GM21447 (cell line): ENCODE data around the gene CNDP1.
A peak's percentile ranks its signal among the peaks of the same experiment; 100 is the strongest.
"Not testable (repeated sequence)": the region's sequence is repeated elsewhere in the genome, so short reads cannot be mapped to it uniquely, and the experiment has no call there.

Experiments
- ATAC-seq: cut with Tn5 transposase; IDR thresholded peaks from one replicate; pipeline ENCODE4 v1.9.1; 2021; ENCODE audit not compliant: unreplicated experiment

Gene CNDP1

GRCh38 chr18:74519320-74520095, 14.8 kb upstream of the CNDP1 start:
- ATAC-seq, result no peak

GRCh38 chr18:74520096-74520833, 14.0 kb upstream of the CNDP1 start:
- ATAC-seq, result no peak

GRCh38 chr18:74521068-74521725, 13.1 kb upstream of the CNDP1 start:
- no peak for ATAC-seq

GRCh38 chr18:74522635-74523548, 11.4 kb upstream of the CNDP1 start:
- no peak for ATAC-seq

- no peak for ATAC-seq
Observed at GRCh38 chr18:74524097-74524496, 10.2 kb upstream of the CNDP1 start.

GRCh38 chr18:74524915-74525314, 9.4 kb upstream of the CNDP1 start:
- not testable (repeated sequence) for ATAC-seq

GRCh38 chr18:74525741-74526140, 8.6 kb upstream of the CNDP1 start:
- ATAC-seq, result no peak

- ATAC-seq, result no peak
Observed at GRCh38 chr18:74526488-74526887, 7.8 kb upstream of the CNDP1 start.

GRCh38 chr18:74528478-74528877, 5.8 kb upstream of the CNDP1 start:
- peak; percentile 66 for ATAC-seq

GRCh38 chr18:74528913-74529312, 5.4 kb upstream of the CNDP1 start:
- ATAC-seq, result no peak

GRCh38 chr18:74529378-74529777, 4.9 kb upstream of the CNDP1 start:
- no peak for ATAC-seq

- no peak for ATAC-seq
Observed at GRCh38 chr18:74529811-74530583, 4.3 kb upstream of the CNDP1 start.

- no peak for ATAC-seq
Observed at GRCh38 chr18:74530584-74530862, 3.8 kb upstream of the CNDP1 start.

- no peak for ATAC-seq
Observed at GRCh38 chr18:74531043-74531442, 3.3 kb upstream of the CNDP1 start.

GRCh38 chr18:74532511-74533025, 1.7 kb upstream of the CNDP1 start:
- ATAC-seq, result no peak

- no peak for ATAC-seq
Observed at GRCh38 chr18:74533666-74534065, 634 bp upstream of the CNDP1 start.

GRCh38 chr18:74534981-74535649, 815 bp downstream of the CNDP1 start:
- peak; percentile 63 for ATAC-seq

GRCh38 chr18:74539289-74539688, 5.0 kb downstream of the CNDP1 start:
- no peak for ATAC-seq

GRCh38 chr18:74540652-74541421, 6.5 kb downstream of the CNDP1 start:
- ATAC-seq, result no peak
